HG02571 (cell line): ENCODE data around the gene ENPP4.
"Not testable (repeated sequence)": the region's sequence is repeated elsewhere in the genome, so short reads cannot be mapped to it uniquely, and the experiment has no call there.

Experiments used
- ATAC-seq: cut with Tn5 transposase; IDR thresholded peaks from one replicate; pipeline ENCODE4 v1.9.1; 2021; ENCODE audit warnings: mild to moderate bottlenecking, moderate library complexity; ENCODE audit not compliant: unreplicated experiment

The ENPP4 gene

GRCh38 chr6:46129291-46129628 is 529 bp upstream of the ENPP4 start:
- peak; percentile 6 for ATAC-seq

GRCh38 chr6:46130666-46131065 is 877 bp downstream of the ENPP4 start:
- ATAC-seq: no peak

- ATAC-seq: not testable (repeated sequence)
These were observed 1.5 kb downstream of the ENPP4 start for GRCh38 chr6:46131291-46131690.

- ATAC-seq: no peak
These were observed 4.4 kb downstream of the ENPP4 start for GRCh38 chr6:46134216-46134615.

GRCh38 chr6:46135176-46135575 is 5.4 kb downstream of the ENPP4 start:
- ATAC-seq: no peak

GRCh38 chr6:46136831-46137230 is 7.0 kb downstream of the ENPP4 start:
- no peak for ATAC-seq

GRCh38 chr6:46137387-46137786 is 7.6 kb downstream of the ENPP4 start:
- ATAC-seq: no peak

GRCh38 chr6:46138281-46138680 is 8.5 kb downstream of the ENPP4 start:
- ATAC-seq: peak; percentile 82

- no peak for ATAC-seq
These were observed 14.5 kb downstream of the ENPP4 start for GRCh38 chr6:46144270-46144669.

- ATAC-seq: not testable (repeated sequence)
These were observed 19.3 kb downstream of the ENPP4 start for GRCh38 chr6:46149066-46149465.

- ATAC-seq: no peak
These were observed 26.9 kb downstream of the ENPP4 start for GRCh38 chr6:46156701-46157100.

- ATAC-seq: no peak
These were observed 29.4 kb downstream of the ENPP4 start for GRCh38 chr6:46159229-46159628.

GRCh38 chr6:46160102-46160501 is 30.3 kb downstream of the ENPP4 start:
- ATAC-seq: no peak

GRCh38 chr6:46170357-46171289 is 40.8 kb downstream of the ENPP4 start, which contains the start of gene ENPP5:
Gene ENPP5, minus strand, starts transcription at chr6:46170980. Its CDS starts 2,718 bp downstream, at chr6:46168262.
- peak; percentile 91 for ATAC-seq

- ATAC-seq: no peak
These were observed 42.4 kb downstream of the ENPP4 start for GRCh38 chr6:46172176-46172575.

- ATAC-seq: no peak
These were observed 45.1 kb downstream of the ENPP4 start for GRCh38 chr6:46174904-46175303.

GRCh38 chr6:46175446-46175845 is 45.7 kb downstream of the ENPP4 start:
- peak; percentile 70 for ATAC-seq

- ATAC-seq: peak; percentile 52
These were observed 46.2 kb downstream of the ENPP4 start for GRCh38 chr6:46175976-46176375.

- no peak for ATAC-seq
These were observed 54.3 kb downstream of the ENPP4 start for GRCh38 chr6:46184114-46184513.

GRCh38 chr6:46186583-46186982 is 56.8 kb downstream of the ENPP4 start:
- no peak for ATAC-seq

- no peak for ATAC-seq
These were observed 59.9 kb downstream of the ENPP4 start for GRCh38 chr6:46189726-46190125.

- ATAC-seq: no peak
These were observed 61.1 kb downstream of the ENPP4 start for GRCh38 chr6:46190889-46191288.

- ATAC-seq: no peak
These were observed 62.2 kb downstream of the ENPP4 start for GRCh38 chr6:46191961-46192360.
